ENCODE results near the gene SLC39A10.
A peak's percentile ranks its signal among the peaks of the same experiment; 100 is the strongest.
"Not testable (repeated sequence)": the region's sequence is repeated elsewhere in the genome, so short reads cannot be mapped to it uniquely, and the experiment has no call there.

Gene SLC39A10

GRCh38 chr2:195646424-195646823, 10.6 kb upstream of the SLC39A10 start:
- DNase-seq (ENCODE audit: low read depth) = no peak

GRCh38 chr2:195647302-195647701, 9.7 kb upstream of the SLC39A10 start:
- DNase-seq (ENCODE audit: low read depth) = no peak

GRCh38 chr2:195648370-195648769, 8.7 kb upstream of the SLC39A10 start:
- DNase-seq (ENCODE audit: low read depth) = not testable (repeated sequence)

GRCh38 chr2:195648787-195649186, 8.2 kb upstream of the SLC39A10 start:
- DNase-seq (ENCODE audit: low read depth) = no peak

- DNase-seq (ENCODE audit: low read depth) = no peak
These were observed 7.3 kb upstream of the SLC39A10 start for GRCh38 chr2:195649629-195650190.

- no peak for DNase-seq (ENCODE audit: low read depth)
These were observed 6.0 kb upstream of the SLC39A10 start for GRCh38 chr2:195651046-195651445.

GRCh38 chr2:195652911-195653310, 4.1 kb upstream of the SLC39A10 start:
- DNase-seq (ENCODE audit: low read depth) = peak; percentile 68

- no peak for DNase-seq (ENCODE audit: low read depth)
These were observed 716 bp upstream of the SLC39A10 start for GRCh38 chr2:195656161-195656858.

- peak; percentile 83 for DNase-seq (ENCODE audit: low read depth)
These were observed 861 bp downstream of the SLC39A10 start for GRCh38 chr2:195657634-195658540.

GRCh38 chr2:195658541-195658890, 1.5 kb downstream of the SLC39A10 start:
- DNase-seq (ENCODE audit: low read depth) = peak; percentile 78

- peak; percentile 22 for DNase-seq (ENCODE audit: low read depth)
These were observed 2.1 kb downstream of the SLC39A10 start for GRCh38 chr2:195659114-195659513.

- DNase-seq (ENCODE audit: low read depth) = peak; percentile 77
These were observed 3.2 kb downstream of the SLC39A10 start for GRCh38 chr2:195659982-195660890.

- no peak for DNase-seq (ENCODE audit: low read depth)
These were observed 5.1 kb downstream of the SLC39A10 start for GRCh38 chr2:195662138-195662537.

- DNase-seq (ENCODE audit: low read depth) = no peak
These were observed 6.0 kb downstream of the SLC39A10 start for GRCh38 chr2:195663007-195663406.

- peak; percentile 20 for DNase-seq (ENCODE audit: low read depth)
These were observed 7.5 kb downstream of the SLC39A10 start for GRCh38 chr2:195664528-195664927.

GRCh38 chr2:195665153-195665552, 8.1 kb downstream of the SLC39A10 start:
- DNase-seq (ENCODE audit: low read depth) = not testable (repeated sequence)

- DNase-seq (ENCODE audit: low read depth) = no peak
These were observed 9.2 kb downstream of the SLC39A10 start for GRCh38 chr2:195666113-195666712.

- DNase-seq (ENCODE audit: low read depth) = no peak
These were observed 10.9 kb downstream of the SLC39A10 start for GRCh38 chr2:195667974-195668373.

- no peak for DNase-seq (ENCODE audit: low read depth)
These were observed 13.2 kb downstream of the SLC39A10 start for GRCh38 chr2:195670191-195670590.

- peak; percentile 30 for DNase-seq (ENCODE audit: low read depth)
These were observed 14.5 kb downstream of the SLC39A10 start for GRCh38 chr2:195671563-195671962.

- no peak for DNase-seq (ENCODE audit: low read depth)
These were observed 15.6 kb downstream of the SLC39A10 start for GRCh38 chr2:195672674-195673073.

Data from EH (cell line).